Body of pancreas (tissue), 4 donors: Measurements from ENCODE around the gene CHADL.

Experiments
- POLR2A ChIP-seq, 3 donors: fragments of 450-650 bp; IDR thresholded peaks; one replicate each; pipeline ENCODE4 v1.6.1; 2016; ENCODE audit warnings: antibody characterized with exemption in 3 of 3, mild to moderate bottlenecking in 2 of 3
- TF ChIP-seq, protein P1 (sequence below), 7 experiments: fragments of 450-650 bp in 4 of 7; fragments of 200-600 bp in 3 of 7; sonication (generic) in 3 of 7; IDR thresholded peaks; one replicate each; pipeline ENCODE4 v1.5.1; 2016 to 2019; ENCODE audit warnings: antibody characterized with exemption in 7 of 7

DNA sequence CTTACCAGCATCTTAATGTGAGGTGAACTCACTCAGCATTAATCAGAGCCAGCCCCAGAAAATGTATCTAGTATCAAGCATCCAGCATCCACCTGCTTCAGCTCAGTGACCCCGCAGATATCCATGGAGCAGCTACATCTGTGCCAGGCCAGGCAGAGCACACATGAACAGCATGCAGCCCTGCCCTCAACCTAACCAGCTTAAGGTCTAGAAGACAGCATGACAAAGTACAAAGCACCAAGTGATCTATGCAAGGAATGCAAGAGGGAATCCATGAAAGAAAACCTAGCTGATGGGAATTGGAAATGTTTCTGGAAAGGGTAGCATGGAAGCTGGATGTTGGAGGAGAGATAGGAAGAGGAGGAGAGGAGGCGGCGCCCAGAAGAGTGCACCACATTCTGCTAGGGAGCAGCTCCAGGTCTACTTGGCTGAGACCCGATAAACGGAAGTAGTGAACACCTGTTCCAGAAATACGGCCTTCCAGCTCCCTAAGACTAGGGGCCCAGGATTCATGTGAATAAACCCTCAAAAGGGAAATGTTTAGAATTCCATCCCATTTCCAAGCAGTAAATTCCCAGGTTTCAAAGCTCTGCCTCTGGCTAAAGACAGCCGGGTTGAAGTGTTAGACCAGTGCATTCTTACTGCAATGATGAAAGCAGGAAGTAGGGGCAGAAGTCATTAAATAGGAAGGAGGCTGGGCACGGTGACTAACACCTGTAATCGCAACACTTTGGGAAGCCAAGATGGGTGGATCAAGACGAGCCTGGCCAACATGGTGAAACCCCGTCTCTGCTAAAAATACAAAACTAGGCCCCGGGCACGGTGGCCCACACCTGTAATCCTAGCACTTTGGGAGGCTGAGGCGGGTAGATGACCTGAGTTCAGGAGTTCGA lies 59.1 kb downstream of the CHADL start:
- TF ChIP-seq, protein P1, sequence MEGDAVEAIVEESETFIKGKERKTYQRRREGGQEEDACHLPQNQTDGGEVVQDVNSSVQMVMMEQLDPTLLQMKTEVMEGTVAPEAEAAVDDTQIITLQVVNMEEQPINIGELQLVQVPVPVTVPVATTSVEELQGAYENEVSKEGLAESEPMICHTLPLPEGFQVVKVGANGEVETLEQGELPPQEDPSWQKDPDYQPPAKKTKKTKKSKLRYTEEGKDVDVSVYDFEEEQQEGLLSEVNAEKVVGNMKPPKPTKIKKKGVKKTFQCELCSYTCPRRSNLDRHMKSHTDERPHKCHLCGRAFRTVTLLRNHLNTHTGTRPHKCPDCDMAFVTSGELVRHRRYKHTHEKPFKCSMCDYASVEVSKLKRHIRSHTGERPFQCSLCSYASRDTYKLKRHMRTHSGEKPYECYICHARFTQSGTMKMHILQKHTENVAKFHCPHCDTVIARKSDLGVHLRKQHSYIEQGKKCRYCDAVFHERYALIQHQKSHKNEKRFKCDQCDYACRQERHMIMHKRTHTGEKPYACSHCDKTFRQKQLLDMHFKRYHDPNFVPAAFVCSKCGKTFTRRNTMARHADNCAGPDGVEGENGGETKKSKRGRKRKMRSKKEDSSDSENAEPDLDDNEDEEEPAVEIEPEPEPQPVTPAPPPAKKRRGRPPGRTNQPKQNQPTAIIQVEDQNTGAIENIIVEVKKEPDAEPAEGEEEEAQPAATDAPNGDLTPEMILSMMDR (IDR thresholded peaks at IDR 0.05) = no peak
- TF ChIP-seq POLR2A (IDR thresholded peaks at IDR 0.05) = no peak
